Naive B cell (primary cell): Measurements from ENCODE around the gene DENR. TPM values are rescaled to one million over a fixed set of nuclear protein-coding genes. Genes with fewer than 3 reads are reported as not detected.
A peak's percentile ranks its signal among the peaks of the same experiment; 100 is the strongest.

Experiments
- ATAC-seq, 2 donors: fragments of 150-1000 bp; cut with Tn5 transposase; 2 replicates each; pipeline ENCODE4 v1.10.0; 2021; ENCODE audit warnings: low read depth in 2 of 2, mild to moderate bottlenecking in 2 of 2, moderate library complexity in 2 of 2
- DNase-seq: peaks from one replicate; pipeline ENCODE4 v3.0.0; 2022
- H3K27ac Mint-ChIP-seq, 6 donors: one replicate each; pipeline ENCODE4 v1.8.0; 2020 to 2022; ENCODE audit warnings: mild to moderate bottlenecking in 6 of 6, mixed read lengths in 6 of 6, moderate library complexity in 5 of 6, inconsistent platforms in 2 of 6
- H3K27me3 Mint-ChIP-seq, 3 donors: one replicate each; pipeline ENCODE4 v1.8.0; 2021 to 2022; ENCODE audit warnings: mixed read lengths in 3 of 3, mild to moderate bottlenecking in 1 of 3
- H3K36me3 Mint-ChIP-seq, 2 donors: one replicate each; pipeline ENCODE4 v1.8.0; 2020 to 2022; ENCODE audit warnings: mixed read lengths in 2 of 2, inconsistent platforms in 1 of 2, mild to moderate bottlenecking in 1 of 2
- H3K4me1 Mint-ChIP-seq, 3 donors: one replicate each; pipeline ENCODE4 v1.8.0; 2020 to 2022; ENCODE audit warnings: mixed read lengths in 3 of 3, inconsistent platforms in 1 of 3, mild to moderate bottlenecking in 1 of 3, moderate library complexity in 1 of 3
- H3K4me3 Mint-ChIP-seq, 8 donors: one replicate each; pipeline ENCODE4 v1.8.0; 2020 to 2022; ENCODE audit warnings: mild to moderate bottlenecking in 8 of 8, mixed read lengths in 8 of 8, moderate library complexity in 8 of 8, inconsistent platforms in 2 of 8
- H3K9me3 Mint-ChIP-seq, 7 donors: one replicate each; pipeline ENCODE4 v1.8.0; 2020 to 2022; ENCODE audit warnings: mixed read lengths in 7 of 7, mild to moderate bottlenecking in 5 of 7, inconsistent platforms in 2 of 7, moderate library complexity in 1 of 7
- polyA plus RNA-seq, 6 donors: library from polyadenylated mRNA; unstranded; fragments of 300-500 nt; fragmentation: Illumina TruSeq; gene quantifications; one replicate each; pipeline ENCODE4 v1.2.3, GENCODE V29; 2021; ENCODE audit warnings: low read depth in 6 of 6

Gene DENR
- polyA plus RNA-seq, 6 donors from 2014 or later = 67.0 to 103 (median 79.7) TPM

DNA sequence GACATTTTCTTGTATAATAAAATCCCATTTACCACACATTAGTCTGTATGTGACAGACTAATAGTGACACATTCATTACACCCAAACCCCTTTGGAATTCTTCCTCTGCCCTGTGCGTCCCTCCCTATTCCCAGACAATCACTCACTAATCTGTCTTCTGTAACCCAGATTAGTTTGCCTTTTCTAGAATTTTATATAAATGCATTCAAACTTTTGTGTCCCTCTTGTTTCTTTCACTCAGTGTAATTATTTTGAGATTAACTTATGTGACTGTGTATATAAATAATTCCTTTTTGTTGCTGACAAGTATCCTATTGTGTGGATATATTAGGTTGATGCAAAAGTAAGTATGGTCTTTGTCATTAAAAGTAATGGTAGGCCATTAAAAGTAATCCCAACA lies 55.0 kb downstream of the DENR start:
- Mint-ChIP-seq H3K4me3 (no peak overlapping the region), H3K36me3 (no peaks in the 10 kb centered on the region), H3K27me3 (no peaks in the 10 kb centered on the region), H3K27ac (no peak overlapping the region), H3K4me1 (peaks cover 5 to 28% (median 13%) of the 10 kb centered on the region in 3 donors), H3K9me3 (no peaks in the 10 kb centered on the region)
- DNase-seq = no peak
- no peak for ATAC-seq

DNA sequence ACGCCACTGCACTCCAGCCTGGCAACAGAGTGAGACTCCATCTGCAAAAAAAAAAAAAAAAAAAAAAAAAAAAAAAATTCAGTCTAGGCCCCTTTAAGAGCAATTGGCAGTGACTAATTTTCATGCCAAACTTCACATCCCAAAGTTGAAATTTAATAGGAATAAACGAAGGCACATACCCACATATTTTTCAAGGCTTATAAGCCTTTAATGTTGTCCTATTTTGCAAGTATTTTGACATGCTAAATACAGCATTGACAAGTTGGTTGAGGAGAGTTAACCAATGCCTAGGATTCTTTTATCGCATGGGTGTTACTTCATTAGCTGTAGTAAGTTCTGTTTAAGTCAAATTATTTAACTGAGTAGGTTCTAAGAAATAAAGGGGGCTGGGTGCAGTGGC lies 59.2 kb downstream of the DENR start:
- Mint-ChIP-seq H3K9me3 (no peaks in the 10 kb centered on the region), H3K4me3 (peak overlapping the region in 3 of 8 donors; percentile 20 to 53 (median 26)), H3K27ac (peak overlapping the region in 5 of 6 donors; percentile 14 to 98 (median 51)), H3K27me3 (no peaks in the 10 kb centered on the region), H3K36me3 (no peaks in the 10 kb centered on the region), H3K4me1 (peaks cover 24 to 65% (median 42%) of the 10 kb centered on the region in 3 donors)
- no peak for DNase-seq
- no peak for ATAC-seq

DNA sequence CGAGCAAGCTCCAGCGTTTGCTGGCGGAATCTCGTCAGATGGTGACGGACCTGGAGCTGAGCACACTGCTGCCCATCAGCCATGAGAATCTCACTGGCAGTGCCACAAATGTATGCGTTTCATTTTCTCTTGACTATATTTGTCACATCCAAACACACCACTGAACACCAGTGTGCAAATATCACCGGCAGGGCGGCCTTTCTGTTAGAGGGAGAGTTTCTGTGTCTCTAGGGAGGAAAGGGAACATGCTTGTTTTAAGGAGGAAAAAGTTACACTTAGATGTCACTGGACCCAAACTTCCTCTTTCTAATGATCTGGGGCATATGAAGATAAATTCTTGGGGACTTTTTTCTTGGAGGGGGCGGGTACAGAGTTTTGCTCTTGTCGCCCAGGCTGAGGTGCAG lies 60.7 kb downstream of the DENR start:
- DNase-seq = peak; percentile 85
- Mint-ChIP-seq H3K27ac (peak overlapping the region; percentile 85 to 99 (median 96)), H3K9me3 (no peaks in the 10 kb centered on the region), H3K36me3 (no peaks in the 10 kb centered on the region), H3K27me3 (no peaks in the 10 kb centered on the region), H3K4me3 (peak overlapping the region; percentile 53 to 92 (median 87)), H3K4me1 (peaks cover 29 to 65% (median 42%) of the 10 kb centered on the region in 3 donors)
- ATAC-seq = peak; percentile 98

DNA sequence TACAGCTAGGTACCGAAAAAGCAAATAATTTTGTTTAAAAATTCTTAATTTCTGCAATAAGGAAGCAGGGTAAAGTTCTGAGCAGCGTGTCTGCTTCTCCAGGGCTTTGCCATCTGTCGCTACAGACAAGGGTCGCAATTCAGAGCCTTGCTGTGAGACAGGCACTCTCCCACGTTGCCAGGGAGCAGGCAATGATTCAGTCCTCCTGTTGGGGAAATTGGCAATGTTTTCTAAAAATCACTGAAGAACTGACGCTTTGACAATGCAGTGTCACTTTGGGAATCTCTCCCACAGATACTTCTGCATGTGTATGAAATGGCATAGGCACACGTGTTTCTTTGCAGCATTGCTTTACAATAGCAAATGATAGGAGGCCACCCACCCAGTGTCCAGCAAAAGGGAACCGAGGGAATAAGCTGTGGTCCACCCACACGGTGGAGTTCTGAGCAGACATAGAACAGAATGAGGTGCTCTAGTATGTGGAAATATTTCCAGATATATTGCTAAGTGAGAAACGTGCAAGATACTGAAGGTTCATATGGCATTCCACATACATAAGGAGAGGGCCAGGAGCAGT lies 66.7 kb downstream of the DENR start:
- H3K36me3 Mint-ChIP-seq = no peaks in the 10 kb centered on the region
- H3K4me3 Mint-ChIP-seq = peak overlapping the region in 7 of 8 donors; percentile 11 to 87 (median 77)
- ATAC-seq = no peak
- H3K4me1 Mint-ChIP-seq = peaks cover 48 to 74% (median 58%) of the 10 kb centered on the region in 3 donors
- no peaks in the 10 kb centered on the region for H3K27me3 Mint-ChIP-seq
- no peaks in the 10 kb centered on the region for H3K9me3 Mint-ChIP-seq
- peak overlapping the region in 4 of 6 donors; percentile 77 to 92 (median 80) for H3K27ac Mint-ChIP-seq
- DNase-seq = no peak

DNA sequence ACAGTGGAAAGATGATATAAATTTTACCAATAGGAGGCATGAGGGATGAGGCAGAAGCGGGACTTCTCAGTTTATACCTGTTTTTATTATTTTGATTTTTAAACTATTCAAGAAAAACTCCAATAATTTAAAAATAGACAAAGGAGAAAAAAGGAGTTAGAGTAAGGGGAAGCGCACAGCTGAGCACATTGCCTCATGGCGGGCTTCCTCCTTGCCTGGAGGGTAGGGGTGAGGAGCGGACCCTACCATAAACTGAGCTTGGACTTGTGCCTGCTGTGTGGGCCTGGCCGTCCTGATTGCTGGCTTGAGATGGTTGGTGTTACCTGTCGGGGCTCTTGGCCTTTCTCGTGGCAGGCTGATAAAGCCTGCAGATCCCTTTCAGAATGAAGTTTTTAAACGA lies 67.5 kb downstream of the DENR start:
- no peaks in the 10 kb centered on the region for H3K9me3 Mint-ChIP-seq
- peak overlapping the region in 7 of 8 donors; percentile 55 to 92 (median 77) for H3K4me3 Mint-ChIP-seq
- peaks cover 44 to 65% (median 51%) of the 10 kb centered on the region in 3 donors for H3K4me1 Mint-ChIP-seq
- no peaks in the 10 kb centered on the region for H3K27me3 Mint-ChIP-seq
- no peak for DNase-seq
- ATAC-seq = no peak
- no peaks in the 10 kb centered on the region for H3K36me3 Mint-ChIP-seq
- H3K27ac Mint-ChIP-seq = peak overlapping the region; percentile 18 to 99 (median 98)

Other genes starting within 250 kb of the DENR start
- 10 to 100 TPM in 5 of 6 donors, 1 to 10 TPM in 1; 9.4 to 63.8 (median 30.3) TPM for gene RSRC2, start 225.9 kb upstream of the DENR start, polyA plus RNA-seq
- 1 to 10 TPM in 5 of 6 donors, not detected in 1; 2.1 to 6.3 (median 3.7) TPM for gene KNTC1, start 225.6 kb upstream of the DENR start, polyA plus RNA-seq
- gene HCAR2, start 49.5 kb upstream of the DENR start, polyA plus RNA-seq = not detected
- gene HCAR3, start 36.0 kb upstream of the DENR start, polyA plus RNA-seq = under 1 TPM in 1 of 6 donors, not detected in 5; 0.45 TPM
- gene HCAR1, start 22.0 kb upstream of the DENR start, polyA plus RNA-seq = not detected
- 1 to 10 TPM in 3 of 6 donors, under 1 TPM in 2, not detected in 1; 0.19 to 1.8 (median 1.2) TPM for gene CCDC62, start 21.7 kb downstream of the DENR start, polyA plus RNA-seq
- 10 to 100 TPM; 33.8 to 91.3 (median 38.4) TPM for gene HIP1R, start 82.6 kb downstream of the DENR start, polyA plus RNA-seq
- gene VPS37B, start 143.3 kb downstream of the DENR start, polyA plus RNA-seq = 10 to 100 TPM; 43.4 to 60.9 (median 52.2) TPM
- under 1 TPM in 5 of 6 donors, not detected in 1; 0.18 to 0.59 (median 0.31) TPM for gene ABCB9, start 213.6 kb downstream of the DENR start, polyA plus RNA-seq
- gene OGFOD2, start 222.4 kb downstream of the DENR start, polyA plus RNA-seq = 10 to 100 TPM in 5 of 6 donors, 1 to 10 TPM in 1; 9.4 to 20.4 (median 14.2) TPM
- gene ARL6IP4, start 227.9 kb downstream of the DENR start, polyA plus RNA-seq = 100 to 1,000 TPM; 132 to 202 (median 187) TPM